B cell (primary cell): ENCODE measurements around the gene PSMG3. TPM values are rescaled to one million over a fixed set of nuclear protein-coding genes. Genes with fewer than 3 reads are reported as not detected.

ENCODE experiments used
- ATAC-seq: fragments of 200-7000 bp; cut with Tn5 transposase; one replicate; pipeline ENCODE4 v1.10.0; 2021; ENCODE audit warnings: low read depth, mild to moderate bottlenecking, moderate number of reproducible peaks, moderate library complexity
- CTCF ChIA-PET: fragments of 350-600 bp; sonication (Branson Sonifier 250); formaldehyde crosslinking; loops from one replicate; lab custom pipeline; 2021; ENCODE audit warnings: antibody characterized with exemption, inconsistent platforms; lab: Charles Lee
- POLR2A ChIA-PET: fragments of 350-600 bp; sonication (Branson Sonifier 250); formaldehyde crosslinking; loops from one replicate; lab custom pipeline; 2021; ENCODE audit warnings: antibody characterized with exemption; lab: Charles Lee
- DNase-seq: peaks from one replicate; pipeline ENCODE4 v3.0.0; 2013
- H2AFZ ChIP-seq: 2 replicates; pipeline ENCODE4 v1.6.1; 2012; ENCODE audit warnings: mild to moderate bottlenecking, low read depth, low read length; ENCODE audit not compliant: insufficient read depth, poor library complexity, severe bottlenecking
- H3K27ac ChIP-seq, 2 donors: 1 replicate in 1 of 2; 2 replicates in 1 of 2; pipeline ENCODE4 v1.5.1; 2012 to 2013; ENCODE audit warnings: low read length in 2 of 2, mild to moderate bottlenecking in 2 of 2, moderate library complexity in 1 of 2
- H3K27me3 ChIP-seq, 4 experiments: fragments of 200-600 bp in 1 of 4; sonication (generic) in 1 of 4; replicated peaks in 1 of 4; 1 replicate in 2 of 4; 2 replicates in 2 of 4; pipeline versions ENCODE4 v1.6.1 to v1.7.0; 2013 to 2016; ENCODE audit warnings: low read length in 3 of 4, mild to moderate bottlenecking in 2 of 4, mixed read lengths in 1 of 4, moderate library complexity in 1 of 4; ENCODE audit not compliant: insufficient read depth in 4 of 4, control insufficient read depth in 3 of 4; ENCODE audit errors: control extremely low read depth in 1 of 4
- H3K36me3 ChIP-seq, 2 experiments: replicated peaks in 1 of 2; 1 replicate in 1 of 2; 2 replicates in 1 of 2; pipeline versions ENCODE4 v1.6.1 to v1.7.1; 2013; ENCODE audit warnings: low read length in 1 of 2; ENCODE audit not compliant: insufficient read depth in 2 of 2, control insufficient read depth in 1 of 2; ENCODE audit errors: control extremely low read depth in 1 of 2, extremely low read depth in 1 of 2
- H3K4me1 ChIP-seq, 2 donors: fragments of 200-600 bp in 1 of 2; sonication (generic) in 1 of 2; 1 replicate in 1 of 2; 2 replicates in 1 of 2; pipeline versions ENCODE4 v1.5.1 to v1.6.1; 2013 to 2017; ENCODE audit warnings: low read length in 2 of 2; ENCODE audit not compliant: control insufficient read depth in 2 of 2, insufficient read depth in 2 of 2
- H3K4me2 ChIP-seq: replicated peaks from 2 replicates; pipeline ENCODE3; 2012; ENCODE audit warnings: mild to moderate bottlenecking, low read depth, low read length; ENCODE audit not compliant: poor library complexity, severe bottlenecking
- H3K4me3 ChIP-seq, 5 experiments: fragments of 200-600 bp in 1 of 5; sonication (generic) in 1 of 5; 1 replicate in 3 of 5; 2 replicates in 2 of 5; pipeline versions ENCODE4 v1.5.1 to v1.7.0; 2011 to 2016; ENCODE audit warnings: low read length in 4 of 5, mild to moderate bottlenecking in 4 of 5, low read depth in 2 of 5, control low read depth in 1 of 5, moderate library complexity in 1 of 5; ENCODE audit not compliant: insufficient read depth in 1 of 5; ENCODE audit errors: control extremely low read depth in 1 of 5, extremely low read depth in 1 of 5
- H3K79me2 ChIP-seq: fragments of 200-600 bp; sonication (generic); one replicate; pipeline ENCODE4 v1.6.0; 2016; ENCODE audit warnings: low read length; ENCODE audit not compliant: control insufficient read depth, insufficient read depth
- H3K9ac ChIP-seq: fragments of 200-600 bp; sonication (generic); 2 replicates; pipeline ENCODE4 v1.6.1; 2017; ENCODE audit warnings: mild to moderate bottlenecking, low read length, moderate library complexity
- H3K9me3 ChIP-seq, 3 donors: one replicate each; pipeline versions ENCODE4 v1.6.1 to v1.7.1; 2013; ENCODE audit warnings: low read length in 2 of 3; ENCODE audit not compliant: control insufficient read depth in 2 of 3, insufficient read depth in 1 of 3; ENCODE audit errors: control extremely low read depth in 1 of 3
- H4K20me1 ChIP-seq: 2 replicates; pipeline ENCODE4 v1.6.0; 2012; ENCODE audit warnings: mild to moderate bottlenecking, low read length; ENCODE audit not compliant: insufficient read depth, control insufficient read depth, poor library complexity, severe bottlenecking
- H3K27ac Mint-ChIP-seq: one replicate; pipeline ENCODE4 v1.8.0; 2021; ENCODE audit warnings: mixed read lengths
- H3K27me3 Mint-ChIP-seq: one replicate; pipeline ENCODE4 v1.8.0; 2021; ENCODE audit warnings: mixed read lengths
- H3K4me1 Mint-ChIP-seq: one replicate; pipeline ENCODE4 v1.8.0; 2021; ENCODE audit warnings: mixed read lengths
- H3K4me3 Mint-ChIP-seq: one replicate; pipeline ENCODE4 v1.8.0; 2021; ENCODE audit warnings: mixed read lengths
- H3K9me3 Mint-ChIP-seq: one replicate; pipeline ENCODE4 v1.8.0; 2022; ENCODE audit warnings: mixed read lengths; ENCODE audit not compliant: insufficient read depth
- CTCF ChIP-seq: fragments of 200-600 bp; IDR thresholded peaks from one replicate; pipeline ENCODE4 v1.8.0; 2022; ENCODE audit warnings: antibody characterized with exemption, mild to moderate bottlenecking
- EZH2 ChIP-seq: IDR thresholded peaks from 2 replicates; pipeline ENCODE4 v1.6.1; 2012; ENCODE audit warnings: borderline replicate concordance, low read depth, mild to moderate bottlenecking, moderate library complexity, low read length; ENCODE audit not compliant: insufficient read depth, poor library complexity, severe bottlenecking
- WGBS: methylation state at CpG from one replicate; pipeline ENCODE4 v1.1.5; 2013; ENCODE audit warnings: missing lambda C conversion rate; ENCODE audit not compliant: insufficient coverage; 5-methylcytosine and 5-hydroxymethylcytosine counted together
- intact Hi-C: fragments of 100-400 bp; cut with micrococcal nuclease; formaldehyde crosslinking; loops from one replicate; pipeline ENCODE4 v1.10.0; 2022
- polyA plus RNA-seq: library from polyadenylated mRNA; depleted of rRNA; stranded (reverse); fragments of >200 nt; gene quantifications from 2 replicates; pipeline ENCODE4 v1.2.3, GENCODE V29; 2012
- total RNA-seq, 2 donors: library from RNA; stranded (reverse); fragments of 120-200 nt in 1 of 2; gene quantifications; 1 replicate in 1 of 2; 2 replicates in 1 of 2; pipeline versions ENCODE4 v1.2.3 to v1.2.4, GENCODE V29; 2013 to 2022

PSMG3 gene
- total and polyA plus RNA-seq, 2 donors (not counting 1 experiment from before 2014, with no cell fraction given): 27.4 to 75.7 TPM

GRCh38 chr7:1539882-1540775, 29.7 kb downstream of the PSMG3 start:
- peaks cover 27% of the 10 kb centered on the region for H3K79me2 ChIP-seq
- H3K4me2 ChIP-seq: no peak overlapping the region
- CTCF ChIA-PET: no interaction called here
- H3K4me3 Mint-ChIP-seq: no peak overlapping the region
- POLR2A ChIA-PET: no interaction called here
- H3K9me3 ChIP-seq: no peaks in the 10 kb centered on the region
- ATAC-seq (no peak), DNase-seq (no peak)
- H3K4me1 ChIP-seq: no peaks in the 10 kb centered on the region
- H4K20me1 ChIP-seq: peaks cover 80% of the 10 kb centered on the region
- TF ChIP-seq EZH2 (no peak), CTCF (no peak)
- H3K4me1 Mint-ChIP-seq: peaks cover 1% of the 10 kb centered on the region
- no peak overlapping the region for H3K4me3 ChIP-seq
- peaks cover 0 to 44% of the 10 kb centered on the region in 2 experiments for H3K36me3 ChIP-seq
- no peaks in the 10 kb centered on the region for H3K27me3 Mint-ChIP-seq
- H3K27me3 ChIP-seq: no peaks in the 10 kb centered on the region
- H3K9ac ChIP-seq: no peak overlapping the region
- H3K9me3 Mint-ChIP-seq: no peaks in the 10 kb centered on the region
- no peak overlapping the region for H2AFZ ChIP-seq
- intact Hi-C loops: no loop called here
- 97% methylated on average over 67 of the region's 73 CpGs for WGBS
- no peak overlapping the region for H3K27ac Mint-ChIP-seq
- H3K27ac ChIP-seq: no peak overlapping the region

- Mint-ChIP-seq H3K9me3 (no peaks in the 10 kb centered on the region), H3K4me3 (no peak overlapping the region), H3K4me1 (peaks cover 1% of the 10 kb centered on the region), H3K27me3 (no peaks in the 10 kb centered on the region), H3K27ac (no peak overlapping the region)
- TF ChIP-seq EZH2 (no peak), CTCF (no peak)
- Histone ChIP-seq H3K27me3 (no peaks in the 10 kb centered on the region), H3K4me3 (no peak overlapping the region), H3K4me1 (no peaks in the 10 kb centered on the region), H3K4me2 (no peak overlapping the region), H3K9me3 (no peaks in the 10 kb centered on the region), H3K9ac (no peak overlapping the region), H3K27ac (no peak overlapping the region), H3K79me2 (peaks cover 34% of the 10 kb centered on the region), H3K36me3 (peaks cover 0 to 50% of the 10 kb centered on the region in 2 experiments), H4K20me1 (peaks cover 88% of the 10 kb centered on the region), H2AFZ (no peak overlapping the region)
- 89% methylated on average over 36 of the region's 36 CpGs for WGBS
- ATAC-seq: no peak
- no peak for DNase-seq
- ChIA-PET POLR2A (no interaction called here), CTCF (no interaction called here)
- intact Hi-C loops: no loop called here
These were observed 30.5 kb downstream of the PSMG3 start for GRCh38 chr7:1539181-1539881.
